UCSD-AML1 (cell line): ENCODE results near the gene INPP5K.
A peak's percentile ranks its signal among the peaks of the same experiment; 100 is the strongest.
"Not testable (repeated sequence)": the region's sequence is repeated elsewhere in the genome, so short reads cannot be mapped to it uniquely, and the experiment has no call there.

Experiments used
- DNase-seq: peaks from one replicate; lab custom pipeline; 2025; ENCODE audit not compliant: unreplicated experiment; lab: John Stamatoyannopoulos, UW

The INPP5K gene

DNA sequence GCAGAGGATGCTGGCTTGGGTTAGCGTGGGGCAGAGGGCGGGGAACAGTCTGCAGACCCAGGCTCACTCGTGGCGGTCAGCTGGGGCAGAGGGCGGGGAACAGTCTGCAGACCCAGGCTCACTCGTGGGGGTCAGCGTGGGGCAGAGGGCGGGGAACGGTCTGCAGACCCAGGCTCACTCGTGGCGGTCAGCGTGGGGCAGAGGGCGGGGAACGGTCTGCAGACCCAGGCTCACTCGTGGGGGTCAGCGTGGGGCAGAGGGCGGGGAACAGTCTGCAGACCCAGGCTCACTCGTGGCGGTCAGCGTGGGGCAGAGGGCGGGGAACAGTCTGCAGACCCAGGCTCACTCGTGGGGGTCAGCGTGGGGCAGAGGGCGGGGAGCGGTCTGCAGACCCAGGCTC lies 7.7 kb downstream of the INPP5K start:
- DNase-seq, result not testable (repeated sequence)

- no peak for DNase-seq
Measured at GRCh38 chr17:1506649-1507267, 9.7 kb downstream of the INPP5K start.

DNA sequence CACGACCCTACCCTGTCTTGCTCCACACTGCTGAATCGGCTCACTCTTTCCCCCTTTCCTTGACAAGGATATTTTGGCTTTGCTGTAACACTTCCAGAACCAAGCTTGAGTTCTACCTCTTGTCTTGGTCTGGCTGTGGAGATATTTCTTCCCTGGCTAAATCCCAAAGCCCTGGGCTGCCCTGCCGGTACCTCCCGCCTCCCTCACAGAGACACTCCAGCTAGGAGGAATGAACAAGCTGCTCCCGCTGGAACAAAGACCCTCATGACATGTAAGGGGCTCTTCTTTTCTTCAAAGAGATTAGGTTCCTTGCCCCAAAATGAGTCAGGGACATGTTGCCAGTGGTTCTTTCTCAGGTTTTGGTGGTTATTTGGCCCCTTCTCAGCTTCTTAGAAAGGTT lies 10.8 kb downstream of the INPP5K start:
- no peak for DNase-seq

GRCh38 chr17:1504866-1505265 lies 11.5 kb downstream of the INPP5K start:
- DNase-seq, result no peak

GRCh38 chr17:1503699-1504098 lies 12.7 kb downstream of the INPP5K start:
- DNase-seq, result no peak

GRCh38 chr17:1498869-1499268 lies 17.5 kb downstream of the INPP5K start:
- no peak for DNase-seq

DNA sequence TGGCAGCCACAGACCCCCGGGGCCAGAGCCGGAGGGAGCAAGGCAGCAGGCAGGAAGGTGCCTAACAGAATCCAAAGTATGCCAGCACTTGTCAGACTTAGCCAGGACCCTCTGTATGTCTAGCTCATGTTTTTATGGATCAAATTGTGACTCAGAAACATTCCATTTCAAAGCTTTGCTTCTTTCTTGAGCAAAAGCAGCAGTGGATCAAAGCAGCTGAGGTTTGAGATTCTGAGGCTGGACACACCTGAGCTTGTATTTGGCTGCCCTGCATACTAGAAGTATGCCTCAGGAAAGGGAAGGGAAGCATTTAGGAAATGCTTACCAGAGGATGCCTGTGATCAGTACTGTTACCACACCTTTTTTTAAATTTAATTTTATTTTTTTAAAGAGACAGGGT lies 18.2 kb downstream of the INPP5K start:
- no peak for DNase-seq

DNA sequence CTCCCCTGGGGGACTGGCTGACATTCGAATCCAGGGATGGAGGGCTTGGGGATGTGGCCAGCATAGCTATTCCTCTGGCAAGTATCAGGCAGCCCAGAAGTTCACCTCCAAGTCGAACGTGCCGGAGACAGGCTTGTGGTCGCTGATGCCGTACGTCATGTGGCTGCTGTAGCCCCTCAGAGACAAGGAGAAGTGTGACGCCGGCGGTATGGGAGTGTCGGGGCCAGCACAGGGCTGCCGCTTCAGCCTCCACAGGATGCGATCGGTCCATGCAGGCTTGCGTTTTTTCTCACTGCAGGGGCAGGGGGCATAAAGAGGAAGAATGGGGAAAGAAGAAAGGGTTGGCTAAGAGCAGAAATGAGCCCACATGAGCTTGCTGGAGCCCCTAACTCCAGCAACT lies 18.6 kb downstream of the INPP5K start:
- no peak for DNase-seq

- no peak for DNase-seq
Measured at GRCh38 chr17:1496869-1497268, 19.5 kb downstream of the INPP5K start.

GRCh38 chr17:1495265-1495989 lies 21.0 kb downstream of the INPP5K start:
- DNase-seq, result no peak

GRCh38 chr17:1494736-1495253 lies 21.6 kb downstream of the INPP5K start:
- DNase-seq, result no peak

GRCh38 chr17:1494203-1494602 lies 22.2 kb downstream of the INPP5K start:
- DNase-seq, result no peak

DNA sequence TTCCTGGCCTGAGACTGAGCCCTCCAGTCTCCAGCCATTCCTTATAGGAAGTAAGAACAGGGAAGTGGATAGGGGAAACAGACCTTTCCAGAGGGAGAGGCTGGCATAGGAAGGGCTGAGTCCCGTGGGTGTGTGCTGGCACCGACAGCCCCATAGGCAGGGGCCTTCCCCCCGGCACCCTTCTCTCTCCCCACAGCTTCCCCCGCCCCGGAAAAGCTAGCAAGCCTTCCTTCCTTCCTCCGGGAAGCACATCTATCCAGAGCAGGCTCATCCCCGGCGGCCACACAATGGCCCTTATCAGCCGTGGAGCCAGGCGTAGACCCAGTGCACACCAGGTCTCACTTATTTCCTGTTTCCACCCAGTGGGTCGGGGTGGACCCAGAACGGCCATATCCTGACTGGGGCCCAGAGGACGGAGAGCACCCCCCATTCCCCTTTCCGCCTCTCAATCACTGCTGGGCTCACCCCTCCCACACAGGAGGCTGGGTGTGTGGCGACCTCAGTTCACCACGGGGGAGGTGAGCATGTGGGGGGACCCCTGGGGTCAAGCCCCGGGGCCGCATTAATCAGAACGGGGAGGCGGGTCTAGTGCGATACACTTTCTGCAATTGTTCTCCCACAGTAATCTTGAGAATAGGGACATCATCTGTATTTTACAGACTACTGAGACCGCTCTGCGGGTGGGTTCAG lies 23.0 kb downstream of the INPP5K start:
- peak; percentile 61 for DNase-seq

DNA sequence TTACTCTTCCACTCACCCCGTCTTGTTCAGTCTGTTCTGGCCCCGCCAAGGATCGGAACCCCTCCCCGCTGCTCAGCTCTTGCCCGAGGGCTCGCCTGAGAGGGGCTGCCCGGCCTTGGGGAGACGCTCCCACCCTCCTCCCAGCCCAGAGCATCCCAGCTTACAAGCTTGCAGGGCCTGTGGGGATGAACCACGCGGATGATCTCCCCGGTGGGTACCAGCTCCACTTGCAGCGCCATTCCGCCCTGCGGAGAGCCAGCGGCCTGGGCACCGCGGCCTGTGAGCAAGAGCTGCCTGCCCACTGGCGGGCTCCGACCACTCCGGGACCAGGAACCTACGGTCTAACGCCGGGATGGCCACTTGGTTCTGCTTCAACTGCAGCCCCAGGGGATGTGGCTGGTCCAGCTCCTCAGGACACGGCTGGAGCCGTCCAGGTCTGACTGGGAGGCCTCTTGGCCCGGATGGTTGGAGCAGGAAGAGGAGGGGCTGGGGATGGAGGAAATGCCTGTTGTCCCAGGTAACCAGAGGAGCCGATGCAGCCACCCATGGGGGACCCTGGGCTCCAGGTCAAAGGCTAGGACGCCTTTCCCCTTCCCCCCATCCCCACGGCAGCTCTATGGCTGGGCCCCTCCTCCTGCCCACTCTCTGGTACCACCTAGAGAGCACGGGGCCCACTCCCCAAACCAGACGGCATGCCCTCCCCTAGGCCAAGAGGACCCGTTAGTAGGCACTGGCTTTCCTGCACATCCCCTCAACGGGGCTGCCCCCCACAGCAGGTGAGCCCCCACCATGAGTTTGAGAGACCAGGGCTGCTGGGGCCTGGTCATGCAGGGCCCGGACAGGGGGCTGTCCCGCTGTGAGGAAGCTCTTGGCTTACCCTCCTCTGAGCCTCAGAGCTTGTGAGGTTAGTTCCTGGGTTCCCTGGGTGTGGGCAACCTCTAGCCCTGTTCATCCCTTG lies 23.9 kb downstream of the INPP5K start, which contains the start of gene MYO1C:
Gene MYO1C, minus strand, starts transcription at position 438 of the 958 bp plus-strand sequence. Its CDS starts 199 bp downstream, at position 239.
- DNase-seq, result no peak

GRCh38 chr17:1491443-1492248 lies 24.8 kb downstream of the INPP5K start:
- DNase-seq, result peak; percentile 55

- peak; percentile 71 for DNase-seq
Measured at GRCh38 chr17:1490643-1491442, 25.6 kb downstream of the INPP5K start.

GRCh38 chr17:1488826-1489270 lies 27.6 kb downstream of the INPP5K start:
- no peak for DNase-seq

DNA sequence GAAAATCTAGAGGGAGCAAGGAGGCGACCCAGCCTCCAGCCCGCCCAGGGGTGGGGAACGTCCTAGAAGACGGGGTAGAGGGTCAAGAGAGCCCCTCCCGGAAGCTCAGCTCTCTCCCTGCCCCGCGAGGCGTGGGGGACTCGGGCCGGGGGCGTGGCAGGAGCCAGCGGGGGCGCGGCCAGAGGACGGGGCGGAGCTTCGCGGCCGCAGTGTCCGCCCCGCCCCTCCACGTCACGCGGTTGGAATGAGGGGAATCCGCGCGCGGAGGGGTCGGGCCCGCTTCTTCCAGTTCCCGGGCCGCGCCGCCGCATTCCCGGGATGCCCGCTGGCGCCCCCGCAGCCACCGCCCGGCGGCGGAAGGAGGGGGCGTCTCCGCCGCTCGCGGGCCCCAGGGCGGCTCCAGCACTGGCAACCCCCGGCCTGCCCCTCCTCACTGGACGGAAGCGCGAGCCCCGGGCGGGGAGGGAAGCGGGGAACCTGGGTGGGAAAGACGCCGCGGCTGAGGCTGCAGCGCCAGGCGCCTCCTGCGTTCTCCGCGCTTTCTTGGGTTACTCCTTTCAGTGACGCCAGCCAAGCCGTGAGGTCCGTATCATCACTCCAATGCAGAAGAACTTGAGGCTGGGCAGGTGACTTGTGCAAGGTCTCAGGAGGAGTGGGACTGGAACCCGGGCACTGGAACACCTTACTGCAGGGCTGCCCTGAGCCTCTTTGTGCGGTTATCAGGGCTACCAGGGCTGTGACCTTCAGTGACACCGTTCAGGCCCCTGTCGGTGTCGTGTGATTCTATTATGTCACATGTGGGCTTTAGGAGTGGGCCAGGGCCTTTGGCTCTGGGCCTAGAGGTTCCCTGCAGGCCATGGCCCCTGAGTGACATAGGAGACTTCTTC lies 28.2 kb downstream of the INPP5K start:
- peak; percentile 81 for DNase-seq
